Measurements from ENCODE around the gene MCAM.

Gene MCAM

DNA sequence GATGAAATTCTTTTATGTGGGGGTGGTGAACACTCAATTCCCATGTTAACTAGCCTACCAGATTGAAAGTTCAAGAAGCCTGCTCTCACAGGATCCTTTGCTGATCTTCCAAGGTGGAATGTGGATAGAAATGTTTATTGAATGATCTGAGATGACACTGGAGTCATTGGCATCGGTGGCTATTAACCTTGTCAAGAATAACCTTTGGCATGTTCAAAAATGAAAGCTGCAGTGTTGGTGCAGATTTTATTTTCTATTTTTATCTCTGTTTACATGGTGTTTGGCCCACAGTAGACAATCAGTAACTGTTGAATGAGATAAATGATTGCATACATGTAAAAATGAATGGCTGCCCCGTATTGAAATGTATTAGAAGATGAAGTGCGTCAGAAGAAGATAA lies 19.0 kb downstream of the MCAM start:
- H3K4me1 ChIP-seq (ENCODE audit: control insufficient read depth in 1 of 2, insufficient read depth in 1 of 2, low read depth in 1 of 2, low read length in 1 of 2) = no peaks in the 10 kb centered on the region
- H3K27me3 ChIP-seq = no peaks in the 10 kb centered on the region
- H3K36me3 ChIP-seq = peaks cover 94% of the 10 kb centered on the region
- no peak overlapping the region for H3K27ac ChIP-seq
- TF ChIP-seq, protein P1, sequence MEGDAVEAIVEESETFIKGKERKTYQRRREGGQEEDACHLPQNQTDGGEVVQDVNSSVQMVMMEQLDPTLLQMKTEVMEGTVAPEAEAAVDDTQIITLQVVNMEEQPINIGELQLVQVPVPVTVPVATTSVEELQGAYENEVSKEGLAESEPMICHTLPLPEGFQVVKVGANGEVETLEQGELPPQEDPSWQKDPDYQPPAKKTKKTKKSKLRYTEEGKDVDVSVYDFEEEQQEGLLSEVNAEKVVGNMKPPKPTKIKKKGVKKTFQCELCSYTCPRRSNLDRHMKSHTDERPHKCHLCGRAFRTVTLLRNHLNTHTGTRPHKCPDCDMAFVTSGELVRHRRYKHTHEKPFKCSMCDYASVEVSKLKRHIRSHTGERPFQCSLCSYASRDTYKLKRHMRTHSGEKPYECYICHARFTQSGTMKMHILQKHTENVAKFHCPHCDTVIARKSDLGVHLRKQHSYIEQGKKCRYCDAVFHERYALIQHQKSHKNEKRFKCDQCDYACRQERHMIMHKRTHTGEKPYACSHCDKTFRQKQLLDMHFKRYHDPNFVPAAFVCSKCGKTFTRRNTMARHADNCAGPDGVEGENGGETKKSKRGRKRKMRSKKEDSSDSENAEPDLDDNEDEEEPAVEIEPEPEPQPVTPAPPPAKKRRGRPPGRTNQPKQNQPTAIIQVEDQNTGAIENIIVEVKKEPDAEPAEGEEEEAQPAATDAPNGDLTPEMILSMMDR (IDR thresholded peaks at IDR 0.05) = no peak
- H3K4me3 ChIP-seq (ENCODE audit: low read depth in 1 of 2, low read length in 1 of 2) = no peak overlapping the region
- H3K9me3 ChIP-seq = no peaks in the 10 kb centered on the region

DNA sequence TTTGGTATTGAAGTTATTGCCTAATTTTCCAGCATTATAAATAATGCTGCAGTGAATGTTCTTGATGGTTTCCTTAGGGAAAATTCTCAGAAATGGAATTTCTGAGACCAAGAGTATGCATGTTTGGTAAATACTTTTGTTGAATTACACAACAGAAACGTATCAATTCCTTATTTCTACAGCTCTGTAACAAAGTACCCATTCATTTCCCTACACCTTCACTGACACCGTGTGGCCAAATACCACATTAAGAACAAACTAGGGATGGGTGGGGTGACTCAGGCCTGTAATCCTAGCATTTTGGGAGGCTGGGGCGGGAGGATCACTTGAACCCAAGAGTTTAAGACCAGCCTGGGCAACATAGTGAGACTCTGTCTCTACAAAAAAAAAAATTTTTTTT lies 21.8 kb downstream of the MCAM start:
- Histone ChIP-seq H3K27ac (no peak overlapping the region), H3K4me1 (ENCODE audit: control insufficient read depth in 1 of 2, insufficient read depth in 1 of 2, low read depth in 1 of 2, low read length in 1 of 2) (no peaks in the 10 kb centered on the region), H3K9me3 (no peaks in the 10 kb centered on the region), H3K36me3 (peaks cover 83% of the 10 kb centered on the region), H3K4me3 (ENCODE audit: low read depth in 1 of 2, low read length in 1 of 2) (no peak overlapping the region), H3K27me3 (no peaks in the 10 kb centered on the region)
- TF ChIP-seq, protein P1 (IDR thresholded peaks at IDR 0.05) = no peak

DNA sequence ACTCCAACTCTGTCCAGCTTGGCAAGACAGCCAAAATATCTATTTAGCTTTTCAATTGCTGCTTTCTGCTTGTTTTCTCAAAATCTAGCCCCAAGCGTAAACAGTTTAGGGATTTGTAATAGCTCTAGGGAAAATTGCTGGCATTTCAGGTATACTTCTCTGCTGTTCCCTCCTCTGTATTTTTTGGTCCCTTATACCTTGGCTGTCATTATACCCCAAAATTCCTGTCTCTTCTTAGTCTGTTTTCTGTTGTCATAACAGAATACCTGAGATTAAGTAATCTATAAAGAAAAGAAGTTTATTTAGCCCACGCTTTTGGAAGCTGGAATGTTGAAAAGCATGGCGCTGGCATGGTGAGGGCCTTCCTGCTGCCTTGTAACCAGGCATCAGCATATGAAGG lies 23.5 kb downstream of the MCAM start:
- Histone ChIP-seq H3K27me3 (no peaks in the 10 kb centered on the region), H3K9me3 (no peaks in the 10 kb centered on the region), H3K4me1 (ENCODE audit: control insufficient read depth in 1 of 2, insufficient read depth in 1 of 2, low read depth in 1 of 2, low read length in 1 of 2) (no peaks in the 10 kb centered on the region), H3K4me3 (ENCODE audit: low read depth in 1 of 2, low read length in 1 of 2) (no peak overlapping the region), H3K36me3 (peaks cover 80% of the 10 kb centered on the region), H3K27ac (no peak overlapping the region)
- TF ChIP-seq, protein P1 (IDR thresholded peaks at IDR 0.05) = no peak

DNA sequence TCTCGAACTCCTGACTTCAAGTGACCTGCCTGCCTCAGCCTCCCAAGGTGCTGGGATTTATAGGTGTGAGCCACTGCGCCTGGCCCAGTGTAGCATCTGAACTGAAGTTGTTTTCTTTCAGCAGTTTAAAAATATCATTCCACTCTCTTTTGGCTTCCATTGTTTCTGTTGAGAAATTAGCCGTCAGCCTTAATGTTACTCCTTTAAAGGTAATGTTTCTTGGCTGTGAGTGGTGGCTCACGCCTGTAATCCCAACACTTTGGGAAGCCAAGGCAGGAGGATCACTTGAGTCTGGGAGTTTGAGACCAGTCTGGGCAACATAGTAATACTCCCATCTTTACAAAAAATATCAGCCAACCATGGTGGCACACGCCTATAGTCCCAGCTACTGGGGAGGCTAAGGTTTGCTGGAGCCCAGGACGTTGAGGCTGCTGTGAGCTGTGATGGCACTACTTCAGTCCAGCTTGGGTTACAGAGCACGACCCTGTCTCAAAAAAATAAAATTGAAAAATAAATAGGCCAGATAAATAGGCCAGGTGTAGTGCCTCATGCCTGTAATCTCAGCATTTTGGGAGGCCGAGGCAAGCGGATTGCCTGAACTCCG lies 25.9 kb downstream of the MCAM start:
- Histone ChIP-seq H3K27me3 (no peaks in the 10 kb centered on the region), H3K36me3 (peaks cover 83% of the 10 kb centered on the region), H3K4me3 (ENCODE audit: low read depth in 1 of 2, low read length in 1 of 2) (no peak overlapping the region), H3K4me1 (ENCODE audit: control insufficient read depth in 1 of 2, insufficient read depth in 1 of 2, low read depth in 1 of 2, low read length in 1 of 2) (no peaks in the 10 kb centered on the region), H3K9me3 (no peaks in the 10 kb centered on the region), H3K27ac (no peak overlapping the region)
- TF ChIP-seq, protein P1 (IDR thresholded peaks at IDR 0.05) = no peak

DNA sequence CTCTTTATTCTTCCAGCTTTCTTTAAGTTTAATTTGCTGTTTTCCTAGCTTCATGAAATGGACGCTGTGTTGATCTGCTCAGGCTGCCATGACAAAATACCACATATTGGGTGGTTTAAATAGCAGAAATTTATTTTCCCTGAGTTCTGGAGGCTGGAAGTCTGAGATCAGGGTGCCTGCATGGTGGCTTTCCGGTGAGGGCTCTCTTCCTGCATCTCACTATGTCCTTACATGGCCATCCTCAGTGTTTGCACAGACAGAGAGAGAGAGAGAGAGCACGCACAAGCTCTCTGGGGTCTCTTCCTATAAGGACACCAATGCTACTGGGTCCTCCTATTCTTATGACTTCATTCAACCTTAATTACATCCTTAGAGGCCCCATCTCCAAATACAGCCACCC lies 28.7 kb downstream of the MCAM start:
- Histone ChIP-seq H3K27me3 (no peaks in the 10 kb centered on the region), H3K36me3 (peaks cover 73% of the 10 kb centered on the region), H3K27ac (no peak overlapping the region), H3K9me3 (no peaks in the 10 kb centered on the region), H3K4me1 (ENCODE audit: control insufficient read depth in 1 of 2, insufficient read depth in 1 of 2, low read depth in 1 of 2, low read length in 1 of 2) (no peaks in the 10 kb centered on the region), H3K4me3 (ENCODE audit: low read depth in 1 of 2, low read length in 1 of 2) (no peak overlapping the region)
- TF ChIP-seq, protein P1 (IDR thresholded peaks at IDR 0.05) = no peak

DNA sequence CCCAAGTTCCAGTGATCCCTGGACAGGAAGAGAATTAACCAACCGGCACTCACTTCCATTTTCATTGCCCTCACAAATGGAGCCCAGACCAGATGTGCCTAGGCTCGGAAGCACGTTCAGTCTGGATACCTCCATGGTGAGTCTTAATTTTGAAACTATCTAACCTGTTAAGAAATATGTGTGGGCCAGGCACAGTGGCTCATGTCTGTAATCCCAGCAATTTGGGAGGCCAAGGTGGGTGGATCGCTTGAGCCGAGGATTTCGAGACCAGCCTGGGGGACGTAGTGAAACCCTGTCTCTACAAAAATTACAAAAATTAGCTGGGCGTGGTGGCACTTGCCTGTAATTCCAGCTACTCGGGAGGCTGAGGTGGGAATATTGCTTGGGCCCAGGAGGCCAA lies 31.5 kb downstream of the MCAM start:
- Histone ChIP-seq H3K36me3 (peaks cover 80% of the 10 kb centered on the region), H3K4me1 (ENCODE audit: control insufficient read depth in 1 of 2, insufficient read depth in 1 of 2, low read depth in 1 of 2, low read length in 1 of 2) (no peaks in the 10 kb centered on the region), H3K4me3 (ENCODE audit: low read depth in 1 of 2, low read length in 1 of 2) (no peak overlapping the region), H3K27ac (no peak overlapping the region), H3K27me3 (no peaks in the 10 kb centered on the region), H3K9me3 (no peaks in the 10 kb centered on the region)
- TF ChIP-seq, protein P1 (IDR thresholded peaks at IDR 0.05) = no peak
